Stomach (tissue), 9 donors: ENCODE measurements around the gene STN1. TPM values are rescaled to one million over a fixed set of nuclear protein-coding genes. Genes with fewer than 3 reads are reported as not detected.
"Not testable (repeated sequence)": the region's sequence is repeated elsewhere in the genome, so short reads cannot be mapped to it uniquely, and the experiment has no call there.

Source experiments
- DNase-seq, 2 donors: peaks; one replicate each; pipeline versions ENCODE4 v3.0.0 to v3.0.0-alpha.2; 2013 to 2019
- H3K27ac ChIP-seq, 5 donors: fragments of 200-600 bp in 4 of 5; sonication (generic) in 4 of 5; one replicate each; pipeline ENCODE4 v1.5.1; 2013 to 2019; ENCODE audit warnings: mild to moderate bottlenecking in 1 of 5, moderate library complexity in 1 of 5
- H3K27me3 ChIP-seq, 3 donors: fragments of 200-600 bp; sonication (generic); one replicate each; pipeline ENCODE4 v1.5.1; 2017 to 2019; ENCODE audit warnings: mixed run types in 1 of 3
- H3K36me3 ChIP-seq, 4 donors: fragments of 200-600 bp; sonication (generic); 1 replicate in 3 of 4; 2 replicates in 1 of 4; pipeline ENCODE4 v1.5.1; 2016 to 2019
- H3K4me1 ChIP-seq, 4 donors: fragments of 200-600 bp; sonication (generic); one replicate each; pipeline ENCODE4 v1.5.1; 2016 to 2019
- H3K4me3 ChIP-seq, 4 donors: fragments of 200-600 bp; sonication (generic) in 3 of 4; one replicate each; pipeline ENCODE4 v1.5.1; 2016 to 2019; ENCODE audit warnings: mild to moderate bottlenecking in 1 of 4
- H3K9me3 ChIP-seq, 4 donors: fragments of 200-600 bp; sonication (generic); one replicate each; pipeline ENCODE4 v1.5.1; 2016 to 2019
- EP300 ChIP-seq: sonication (generic); formaldehyde crosslinking; IDR thresholded peaks from one replicate; pipeline ENCODE4 v1.6.1; 2017; ENCODE audit warnings: antibody characterized with exemption
- POLR2A ChIP-seq, 4 donors: fragments of 450-650 bp; IDR thresholded peaks; one replicate each; pipeline ENCODE4 v1.6.1; 2016; ENCODE audit warnings: antibody characterized with exemption in 4 of 4, control low read depth in 2 of 4, mild to moderate bottlenecking in 1 of 4, moderate library complexity in 1 of 4
- POLR2AphosphoS5 ChIP-seq, 3 donors: sonication (generic); formaldehyde crosslinking; IDR thresholded peaks; one replicate each; pipeline ENCODE4 v1.6.1; 2016; ENCODE audit warnings: antibody characterized with exemption in 3 of 3
- WGBS, 5 donors: extraction: QIAGEN DNeasy Blood & Tissue Kit in 3 of 5; methylation state at CpG; one replicate each; pipeline versions ENCODE4 v1.1.5 to v1.1.7; 2013 to 2018; 5-methylcytosine and 5-hydroxymethylcytosine counted together
- intact Hi-C: fragments of 100-400 bp; cut with DNase I; formaldehyde crosslinking; loops from one replicate; pipeline ENCODE4 v1.15.1; 2023; ENCODE audit warnings: low total_unique reads
- polyA plus RNA-seq, 3 donors: library from polyadenylated mRNA; stranded (reverse); fragments of 200-250 nt; gene quantifications; one replicate each; pipeline ENCODE4 v1.2.3, GENCODE V29; 2013
- total RNA-seq, 5 donors: library from RNA; depleted of rRNA; stranded (reverse); fragments of >200 nt; gene quantifications; one replicate each; pipeline versions ENCODE4 v1.1.0 to v1.2.3, GENCODE V29; 2014 to 2016
- TF ChIP-seq, protein P1 (sequence below), 7 experiments: fragments of 450-650 bp in 4 of 7; fragments of 200-600 bp in 3 of 7; sonication (generic) in 3 of 7; IDR thresholded peaks; one replicate each; pipeline ENCODE4 v1.5.1; 2016 to 2019; ENCODE audit warnings: antibody characterized with exemption in 7 of 7, control low read depth in 2 of 7, mild to moderate bottlenecking in 1 of 7
- donor health status: healthy with polysubstance abuse.
- donor health status: Bipolar disorder and iron deficiency.
- donor health status: healthy.

STN1 gene
- total and polyA plus RNA-seq, 8 donors = 0.45 to 41.1 (median 20.5) TPM

DNA sequence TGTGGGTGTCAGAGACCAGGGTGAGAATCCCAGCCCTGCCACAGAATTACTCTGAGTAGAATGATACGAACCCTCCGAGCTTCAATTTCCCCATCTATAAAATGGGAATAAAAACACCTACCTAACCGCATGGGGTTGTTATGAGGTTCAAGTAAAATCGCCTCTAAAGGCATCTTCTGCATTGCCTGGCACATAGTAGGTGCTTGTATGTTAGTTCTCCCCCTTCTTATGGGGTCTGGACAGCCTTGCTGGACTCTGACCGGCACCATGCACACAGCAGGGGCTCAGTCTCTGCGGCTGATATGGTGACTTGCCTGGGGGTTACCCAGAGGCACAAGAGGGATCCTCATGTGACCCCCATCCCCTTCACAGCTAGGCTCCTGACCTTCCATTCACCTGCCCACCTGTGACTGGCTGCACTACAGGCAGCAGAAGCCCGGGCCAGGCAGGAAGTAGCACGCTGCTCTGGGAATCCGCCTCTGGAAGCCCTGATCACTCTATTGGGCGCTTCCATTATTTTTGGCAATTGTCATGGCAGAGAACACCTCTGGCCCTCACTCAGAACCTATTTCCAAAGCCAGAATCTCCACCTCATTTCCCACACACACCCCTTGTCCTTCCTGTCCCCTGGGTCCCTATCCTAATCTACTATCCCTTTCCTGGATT lies 68.6 kb downstream of the STN1 start:
- no peak for DNase-seq
- 78 to 96% (median 83%) methylated on average over 9 to 10 of the region's 10 CpGs for WGBS, 5 donors
- TF ChIP-seq EP300 = no peak
- no peak for TF ChIP-seq POLR2A (IDR thresholded peaks at IDR 0.05)
- TF ChIP-seq, protein P1, sequence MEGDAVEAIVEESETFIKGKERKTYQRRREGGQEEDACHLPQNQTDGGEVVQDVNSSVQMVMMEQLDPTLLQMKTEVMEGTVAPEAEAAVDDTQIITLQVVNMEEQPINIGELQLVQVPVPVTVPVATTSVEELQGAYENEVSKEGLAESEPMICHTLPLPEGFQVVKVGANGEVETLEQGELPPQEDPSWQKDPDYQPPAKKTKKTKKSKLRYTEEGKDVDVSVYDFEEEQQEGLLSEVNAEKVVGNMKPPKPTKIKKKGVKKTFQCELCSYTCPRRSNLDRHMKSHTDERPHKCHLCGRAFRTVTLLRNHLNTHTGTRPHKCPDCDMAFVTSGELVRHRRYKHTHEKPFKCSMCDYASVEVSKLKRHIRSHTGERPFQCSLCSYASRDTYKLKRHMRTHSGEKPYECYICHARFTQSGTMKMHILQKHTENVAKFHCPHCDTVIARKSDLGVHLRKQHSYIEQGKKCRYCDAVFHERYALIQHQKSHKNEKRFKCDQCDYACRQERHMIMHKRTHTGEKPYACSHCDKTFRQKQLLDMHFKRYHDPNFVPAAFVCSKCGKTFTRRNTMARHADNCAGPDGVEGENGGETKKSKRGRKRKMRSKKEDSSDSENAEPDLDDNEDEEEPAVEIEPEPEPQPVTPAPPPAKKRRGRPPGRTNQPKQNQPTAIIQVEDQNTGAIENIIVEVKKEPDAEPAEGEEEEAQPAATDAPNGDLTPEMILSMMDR (IDR thresholded peaks at IDR 0.05) = no peak
- H3K27me3 ChIP-seq = peaks cover 0 to 2% (median 0%) of the 10 kb centered on the region in 3 donors
- peak overlapping the region in 1 of 4 donors; percentile 4 for H3K4me3 ChIP-seq
- H3K9me3 ChIP-seq = no peaks in the 10 kb centered on the region
- H3K27ac ChIP-seq = peak overlapping the region; percentile 28 to 83 (median 78)
- H3K36me3 ChIP-seq = no peaks in the 10 kb centered on the region
- intact Hi-C loops = no loop called here
- H3K4me1 ChIP-seq = peaks cover 44 to 71% (median 61%) of the 10 kb centered on the region in 4 donors

DNA sequence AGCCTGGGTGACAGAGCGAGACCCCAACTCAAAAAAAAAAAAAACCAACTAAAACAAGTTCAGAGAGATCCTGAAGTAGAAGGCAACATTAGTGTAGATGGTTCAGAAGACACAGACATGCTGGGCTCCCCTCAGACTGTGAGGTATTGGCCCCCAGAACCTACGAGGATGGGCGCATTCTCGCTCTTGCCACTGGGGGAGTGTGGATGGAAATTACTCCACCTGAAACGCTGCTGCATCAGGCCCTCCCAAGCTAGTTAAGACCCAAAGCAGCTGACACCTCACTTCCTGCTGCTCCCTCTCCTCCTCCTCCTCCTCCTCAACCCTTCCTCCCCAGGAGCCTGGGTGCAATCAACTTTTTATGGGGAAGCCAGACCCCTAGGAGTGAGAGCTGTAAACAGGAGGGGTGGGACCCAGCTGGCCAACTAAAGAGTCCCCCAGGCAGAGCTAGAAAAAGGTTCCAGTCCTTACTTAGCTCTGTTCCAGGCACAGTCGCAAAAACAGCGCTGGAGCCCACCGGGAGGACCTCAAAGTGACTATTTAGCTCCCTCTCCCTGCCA lies 70.0 kb downstream of the STN1 start:
- Histone ChIP-seq H3K9me3 (no peaks in the 10 kb centered on the region), H3K4me1 (peaks cover 48 to 71% (median 61%) of the 10 kb centered on the region in 4 donors), H3K27me3 (no peaks in the 10 kb centered on the region), H3K4me3 (no peak overlapping the region), H3K36me3 (no peaks in the 10 kb centered on the region), H3K27ac (no peak overlapping the region)
- TF ChIP-seq, protein P1 (IDR thresholded peaks at IDR 0.05) = peak in 1 of 7 experiments; percentile 12
- no peak for TF ChIP-seq POLR2AphosphoS5 (IDR thresholded peaks at IDR 0.05)
- no peak for TF ChIP-seq POLR2A (IDR thresholded peaks at IDR 0.05)
- DNase-seq = no peak
- 69 to 83% (median 70%) methylated on average over 8 of the region's 8 CpGs for WGBS, 5 donors
- intact Hi-C loops = no loop called here

DNA sequence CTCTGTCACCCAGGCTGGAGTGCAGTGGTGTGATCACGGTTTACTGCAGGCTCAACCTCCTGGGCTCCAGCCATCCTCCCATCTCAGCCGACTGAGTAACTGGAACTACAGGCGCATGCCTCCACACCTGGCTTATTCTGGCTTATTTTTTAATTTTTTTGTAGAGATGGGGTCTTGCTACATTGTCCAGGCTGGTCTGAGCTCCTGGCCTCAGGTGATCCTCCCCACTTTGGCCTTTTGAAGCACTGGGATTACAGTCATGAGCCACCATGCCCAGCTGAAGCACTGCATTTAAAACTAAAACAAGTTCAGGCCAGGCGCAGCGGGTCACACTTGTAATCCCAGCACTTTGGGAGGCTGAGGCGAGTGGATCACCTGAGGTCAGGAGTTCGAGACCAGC lies 70.6 kb downstream of the STN1 start:
- Histone ChIP-seq H3K4me3 (no peak overlapping the region), H3K27ac (no peak overlapping the region), H3K27me3 (no peaks in the 10 kb centered on the region), H3K9me3 (no peaks in the 10 kb centered on the region), H3K36me3 (no peaks in the 10 kb centered on the region), H3K4me1 (peaks cover 48 to 71% (median 59%) of the 10 kb centered on the region in 4 donors)
- DNase-seq = no peak
- intact Hi-C loops = no loop called here
- 79 to 93% (median 84%) methylated on average over 7 of the region's 7 CpGs for WGBS, 5 donors
- TF ChIP-seq POLR2AphosphoS5 (IDR thresholded peaks at IDR 0.05) = no peak

DNA sequence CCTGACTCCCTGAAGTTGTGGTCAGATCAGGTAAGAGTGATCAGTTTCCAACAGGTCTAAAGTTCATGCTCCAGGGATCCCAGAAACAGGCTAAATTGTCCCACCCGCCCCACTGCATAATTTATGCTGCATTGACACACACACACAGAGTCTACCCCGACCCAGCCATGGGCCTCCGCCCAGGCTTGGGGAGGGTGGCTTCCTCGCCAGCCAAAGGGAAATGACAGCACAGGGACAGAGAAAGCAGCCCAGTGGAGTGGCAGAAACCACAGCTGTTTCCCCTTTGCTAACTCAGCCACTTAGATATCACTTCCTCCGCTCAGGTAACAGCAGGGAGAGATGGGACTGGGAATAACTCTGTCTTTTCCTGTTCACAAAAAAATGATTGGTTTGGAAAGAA lies 72.0 kb downstream of the STN1 start:
- TF ChIP-seq EP300 = no peak
- no peak for TF ChIP-seq POLR2AphosphoS5 (IDR thresholded peaks at IDR 0.05)
- TF ChIP-seq, protein P1 (IDR thresholded peaks at IDR 0.05) = no peak
- no peak for TF ChIP-seq POLR2A (IDR thresholded peaks at IDR 0.05)
- Histone ChIP-seq H3K27ac (no peak overlapping the region), H3K27me3 (no peaks in the 10 kb centered on the region), H3K36me3 (no peaks in the 10 kb centered on the region), H3K4me1 (peaks cover 35 to 65% (median 47%) of the 10 kb centered on the region in 4 donors), H3K9me3 (no peaks in the 10 kb centered on the region), H3K4me3 (no peak overlapping the region)
- intact Hi-C loops = no loop called here
- peak in 1 of 2 donors; percentile 79 for DNase-seq
- 49 to 77% (median 65%) methylated on average over 5 of the region's 5 CpGs for WGBS, 5 donors

DNA sequence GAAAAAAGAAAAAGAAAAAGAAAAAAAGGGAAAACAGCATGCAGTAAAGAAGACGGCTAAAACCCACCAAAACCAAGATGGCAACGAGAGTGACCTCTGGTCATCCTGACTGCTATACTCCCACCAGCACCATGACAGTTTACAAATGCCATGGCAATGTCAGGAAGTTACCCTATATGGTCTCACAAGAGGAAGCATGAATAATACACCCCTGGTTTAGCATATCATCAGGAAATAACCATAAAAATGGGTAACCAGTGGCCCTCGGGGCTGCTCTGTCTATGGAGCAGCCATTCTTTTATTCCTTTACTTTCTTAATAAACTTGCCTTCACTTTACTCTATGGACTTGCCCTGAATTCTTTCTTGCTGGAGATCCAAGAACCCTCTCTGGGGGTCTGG lies 72.6 kb downstream of the STN1 start:
- H3K27me3 ChIP-seq, DNase-seq, H3K9me3 ChIP-seq, H3K4me3 ChIP-seq, intact Hi-C loops, H3K36me3 ChIP-seq, H3K27ac ChIP-seq: not testable (repeated sequence)
- 74 to 89% (median 83%) methylated on average over 3 of the region's 3 CpGs for WGBS, 5 donors
- H3K4me1 ChIP-seq = peaks cover 34 to 65% (median 45%) of the 10 kb centered on the region in 4 donors
